Pancreas (tissue), 10 donors: ENCODE data around the gene E2F1. TPM values are rescaled to one million over a fixed set of nuclear protein-coding genes. Genes with fewer than 3 reads are reported as not detected.

Source experiments
- ATAC-seq, 4 donors: fragments of 200-7000 bp; cut with Tn5 transposase; one replicate each; pipeline versions ENCODE4 v1.8.0 to v1.9.1; 2020; ENCODE audit warnings: mild to moderate bottlenecking in 4 of 4, moderate library complexity in 4 of 4
- DNase-seq, 6 donors: peaks; one replicate each; pipeline ENCODE4 v3.0.0-alpha.2; 2020
- FAIRE-seq: peaks from 2 replicates; lab custom pipeline; 2012; peaks lifted over from hg19 to GRCh38; lab: Jason Lieb, UNC
- H3K27ac ChIP-seq, 4 donors: fragments of 200-600 bp; sonication (generic); 1 replicate in 3 of 4; 2 replicates in 1 of 4; pipeline versions ENCODE4 v1.5.0 to v1.8.0; 2020
- H3K27me3 ChIP-seq, 4 donors: fragments of 200-600 bp; one replicate each; pipeline ENCODE4 v1.8.0; 2021
- H3K36me3 ChIP-seq, 3 donors: fragments of 200-600 bp; sonication (generic) in 1 of 3; one replicate each; pipeline versions ENCODE4 v1.5.0 to v1.8.0; 2020 to 2021
- H3K4me1 ChIP-seq, 3 donors: fragments of 200-600 bp; one replicate each; pipeline ENCODE4 v1.8.0; 2021
- H3K4me3 ChIP-seq, 4 donors: fragments of 200-600 bp; sonication (generic) in 2 of 4; one replicate each; pipeline versions ENCODE4 v1.5.0 to v1.8.0; 2020 to 2021
- H3K9me3 ChIP-seq, 4 donors: fragments of 200-600 bp; one replicate each; pipeline ENCODE4 v1.8.0; 2021
- CTCF ChIP-seq, 4 donors: fragments of 200-600 bp; sonication (generic) in 3 of 4; IDR thresholded peaks; one replicate each; pipeline versions ENCODE4 v1.5.0 to v1.8.0; 2021; ENCODE audit warnings: antibody characterized with exemption in 4 of 4
- WGBS, 2 donors: extraction: QIAGEN DNeasy Blood & Tissue Kit; methylation state at CpG; one replicate each; pipeline ENCODE4 v1.1.7; 2013; 5-methylcytosine and 5-hydroxymethylcytosine counted together
- intact Hi-C, 3 donors: fragments of 100-400 bp; cut with DNase I; formaldehyde crosslinking; loops; one replicate each; pipeline versions ENCODE4 v1.11.1 to v1.14.2; 2022
- polyA plus RNA-seq, 2 donors: library from polyadenylated mRNA; stranded (reverse); fragments of 200-250 nt; gene quantifications; one replicate each; pipeline ENCODE4 v1.2.3, GENCODE V29; 2013
- total RNA-seq, 6 donors: library from RNA; stranded (reverse); fragmentation: NEBNext Ultra II Directional in 4 of 6; extraction: Animal tissue kit (Norgen Biotek cat#: 25700) in 4 of 6; gene quantifications; one replicate each; pipeline versions ENCODE4 v1.2.1 to v1.2.4, GENCODE V29; 2021 to 2023
- donor health status: healthy with polysubstance abuse.
- donor health status: DM: no; HTN: no; CAD: no; lungs with moderate emphysema.
- donor health status: DM: no; HTN: no; CAD: no.
- donor health status: control.
- donor health status: control.
- donor health status: Bipolar disorder and iron deficiency.
- donor health status: DM: yes; HTN: yes; CAD: no.
- donor health status: DM: no; HTN: no; CAD: no.
- donor health status: DM: no; HTN: no; CAD: no.
- donor health status: DM: yes; HTN: yes; CAD: no.

The E2F1 gene, protein sequence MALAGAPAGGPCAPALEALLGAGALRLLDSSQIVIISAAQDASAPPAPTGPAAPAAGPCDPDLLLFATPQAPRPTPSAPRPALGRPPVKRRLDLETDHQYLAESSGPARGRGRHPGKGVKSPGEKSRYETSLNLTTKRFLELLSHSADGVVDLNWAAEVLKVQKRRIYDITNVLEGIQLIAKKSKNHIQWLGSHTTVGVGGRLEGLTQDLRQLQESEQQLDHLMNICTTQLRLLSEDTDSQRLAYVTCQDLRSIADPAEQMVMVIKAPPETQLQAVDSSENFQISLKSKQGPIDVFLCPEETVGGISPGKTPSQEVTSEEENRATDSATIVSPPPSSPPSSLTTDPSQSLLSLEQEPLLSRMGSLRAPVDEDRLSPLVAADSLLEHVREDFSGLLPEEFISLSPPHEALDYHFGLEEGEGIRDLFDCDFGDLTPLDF
- total RNA-seq (under 1 TPM; 0.23 to 0.92 (median 0.56) TPM), polyA plus RNA-seq (under 1 TPM; 0.54 to 0.91 TPM)

DNA sequence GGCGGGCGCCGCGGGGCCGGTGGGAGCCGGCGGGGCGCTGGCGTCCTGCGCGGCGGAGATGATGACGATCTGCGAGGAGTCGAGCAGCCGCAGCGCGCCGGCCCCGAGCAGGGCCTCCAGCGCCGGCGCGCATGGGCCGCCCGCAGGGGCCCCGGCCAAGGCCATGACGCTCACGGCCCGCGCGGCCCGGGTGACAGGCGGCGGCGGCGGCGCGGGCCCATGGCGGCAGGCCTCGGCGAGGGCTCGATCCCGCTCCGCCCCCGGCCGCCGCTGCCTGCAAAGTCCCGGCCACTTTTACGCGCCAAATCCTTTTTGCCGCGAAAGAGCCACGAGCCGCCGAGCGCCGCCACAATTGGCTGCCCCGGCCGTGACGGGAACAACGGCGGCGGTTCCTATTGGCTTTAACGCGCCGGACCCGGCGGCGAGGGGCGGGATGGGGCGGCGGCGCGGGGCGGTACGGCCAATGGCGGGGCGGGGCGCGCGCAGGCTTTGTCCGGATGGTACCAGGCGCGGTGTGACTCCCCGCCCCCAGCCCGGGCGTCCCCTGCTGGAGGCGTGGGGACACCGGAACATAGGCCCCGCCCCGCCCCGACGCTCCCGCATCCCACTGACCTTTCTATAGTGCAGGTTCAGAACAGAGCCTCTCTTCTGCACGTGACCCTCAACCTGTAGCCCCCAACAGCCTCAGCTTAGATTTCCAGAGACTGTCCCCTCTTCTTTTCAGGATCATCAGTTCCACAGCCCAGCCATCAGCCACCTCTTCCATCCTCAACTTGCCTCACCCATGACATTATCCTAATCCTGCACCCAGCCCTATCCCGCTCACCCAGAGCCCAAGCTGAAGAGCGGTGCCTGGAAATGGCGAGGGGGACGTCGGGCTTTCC, at the start of gene E2F1:
TSS of gene E2F1 (minus strand) at position 286 of the 884 bp plus-strand sequence. CDS start at position 165, 121 bp downstream.
- DNase-seq (peak; percentile 93 to 99 (median 96)), FAIRE-seq (no peak), ATAC-seq (peak; percentile 99 to 100 (median 100))
- no peaks in the 10 kb centered on the region for H3K9me3 ChIP-seq
- intact Hi-C loops: no loop called here
- H3K27me3 ChIP-seq: no peaks in the 10 kb centered on the region
- peak in 1 of 4 donors; percentile 24 for TF ChIP-seq CTCF (IDR thresholded peaks at IDR 0.05)
- no peaks in the 10 kb centered on the region for H3K36me3 ChIP-seq
- no peak within 1 kb of the TSS for H3K27ac ChIP-seq
- H3K4me3 ChIP-seq: peak within 1 kb of the TSS; percentile 18 to 46 (median 32)
- no peaks in the 10 kb centered on the region for H3K4me1 ChIP-seq
- 2 to 4% methylated on average over 59 to 101 of the region's 101 CpGs for WGBS, 2 donors

- 61 to 77% methylated on average over 6 of the region's 6 CpGs for WGBS, 2 donors
- H3K4me1 ChIP-seq: peaks cover 3 to 14% (median 9%) of the 10 kb centered on the region in 3 donors
- intact Hi-C loops: no loop called here
- no peaks in the 10 kb centered on the region for H3K27me3 ChIP-seq
- peak in 1 of 6 donors; percentile 35 for DNase-seq
- peak in 3 of 4 donors; percentile 12 to 48 (median 33) for ATAC-seq
- H3K9me3 ChIP-seq: no peaks in the 10 kb centered on the region
- H3K4me3 ChIP-seq: peak overlapping the region in 1 of 4 donors; percentile 59
- TF ChIP-seq CTCF (IDR thresholded peaks at IDR 0.05): no peak
- peak overlapping the region; percentile 89 to 96 (median 92) for H3K27ac ChIP-seq
- FAIRE-seq: no peak
- H3K36me3 ChIP-seq: no peaks in the 10 kb centered on the region
Measured at GRCh38 chr20:33733654-33734576, 47.7 kb upstream of the E2F1 start.

GRCh38 chr20:33732166-33732970, 46.2 kb upstream of the E2F1 start:
- Histone ChIP-seq H3K4me1 (peaks cover 3 to 14% (median 9%) of the 10 kb centered on the region in 3 donors), H3K36me3 (no peaks in the 10 kb centered on the region), H3K9me3 (no peaks in the 10 kb centered on the region), H3K4me3 (peak overlapping the region; percentile 10 to 59 (median 41)), H3K27me3 (no peaks in the 10 kb centered on the region), H3K27ac (peak overlapping the region; percentile 89 to 96 (median 92))
- DNase-seq (peak in 5 of 6 donors; percentile 91 to 97 (median 94)), FAIRE-seq (no peak), ATAC-seq (peak; percentile 78 to 85 (median 84))
- 1 to 2% methylated on average over 58 to 68 of the region's 68 CpGs for WGBS, 2 donors
- TF ChIP-seq CTCF (IDR thresholded peaks at IDR 0.05): no peak
- intact Hi-C loops: no loop called here
